H1 (cell line): Measurements from ENCODE around the gene PSMD3. TPM values are rescaled to one million over a fixed set of nuclear protein-coding genes. Genes with fewer than 3 reads are reported as not detected.

Source experiments
- CTCF ChIA-PET: fragments of 300-600 bp; sonication (Branson Sonifier 250); formaldehyde crosslinking; loops from one replicate; lab custom pipeline; 2021; ENCODE audit not compliant: partially characterized antibody; lab: Charles Lee
- POLR2A ChIA-PET: fragments of 300-600 bp; sonication (Branson Sonifier 250); formaldehyde crosslinking; loops from one replicate; lab custom pipeline; 2021; ENCODE audit warnings: inconsistent platforms; ENCODE audit not compliant: partially characterized antibody; lab: Charles Lee
- DNase-seq, 2 experiments: peaks; one replicate each; pipeline versions ENCODE4 v3.0.0 to v3.0.0-alpha.2; 2010 to 2022; ENCODE audit warnings: low spot score in 2 of 2, low read depth in 1 of 2, mixed read lengths in 1 of 2
- FAIRE-seq: peaks from 2 replicates; lab custom pipeline; 2011; peaks lifted over from hg19 to GRCh38; lab: Jason Lieb, UNC
- H2AFZ ChIP-seq: 2 replicates; pipeline ENCODE4 v1.8.1; 2012; ENCODE audit warnings: low read length, inconsistent platforms
- H2AK5ac ChIP-seq: 2 replicates; pipeline ENCODE4 v1.6.1; 2013; ENCODE audit warnings: low read depth, low read length
- H2BK120ac ChIP-seq: replicated peaks from 2 replicates; pipeline ENCODE3; 2013; ENCODE audit warnings: low read depth, low read length, inconsistent platforms
- H2BK12ac ChIP-seq: 2 replicates; pipeline ENCODE4 v1.6.1; 2013; ENCODE audit warnings: low read depth, low read length
- H2BK15ac ChIP-seq: 2 replicates; pipeline ENCODE4 v1.6.1; 2013; ENCODE audit warnings: low read length
- H2BK20ac ChIP-seq: 2 replicates; pipeline ENCODE4 v1.6.1; 2013; ENCODE audit warnings: low read length
- H2BK5ac ChIP-seq: 2 replicates; pipeline ENCODE4 v1.6.1; 2013; ENCODE audit warnings: low read depth, low read length
- H3K14ac ChIP-seq: 2 replicates; pipeline ENCODE4 v1.6.1; 2013; ENCODE audit warnings: inconsistent platforms; ENCODE audit not compliant: insufficient read length
- H3K18ac ChIP-seq: 2 replicates; pipeline ENCODE4 v1.6.1; 2013; ENCODE audit warnings: low read length; ENCODE audit errors: extremely low read depth
- H3K23ac ChIP-seq: 2 replicates; pipeline ENCODE4 v1.6.1; 2013; ENCODE audit warnings: inconsistent platforms; ENCODE audit not compliant: insufficient read length
- H3K23me2 ChIP-seq: 2 replicates; pipeline ENCODE4 v1.6.1; 2013; ENCODE audit warnings: low read depth, low read length
- H3K27ac ChIP-seq: 2 replicates; pipeline ENCODE4 v1.6.1; 2011; ENCODE audit warnings: low read depth, low read length, inconsistent platforms
- H3K27me3 ChIP-seq, 4 experiments: replicated peaks in 1 of 4; 1 replicate in 1 of 4; 2 replicates in 3 of 4; pipeline versions ENCODE4 v1.6.1 to v1.8.1; 2011 to 2013; ENCODE audit warnings: low read length in 3 of 4, mild to moderate bottlenecking in 3 of 4, inconsistent platforms in 2 of 4, mixed read lengths in 2 of 4, moderate library complexity in 1 of 4; ENCODE audit not compliant: control insufficient read depth in 3 of 4, insufficient read depth in 3 of 4; ENCODE audit errors: extremely low read depth in 1 of 4
- H3K36me3 ChIP-seq, 4 experiments: 2 replicates each; pipeline versions ENCODE4 v1.6.1 to v1.8.1; 2011 to 2013; ENCODE audit warnings: mild to moderate bottlenecking in 4 of 4, low read length in 3 of 4, moderate library complexity in 2 of 4, control low read depth in 1 of 4, inconsistent platforms in 1 of 4; ENCODE audit not compliant: insufficient read depth in 4 of 4, control insufficient read depth in 2 of 4
- H3K4ac ChIP-seq: replicated peaks from 2 replicates; pipeline ENCODE3; 2013; ENCODE audit warnings: low read length, low read depth, mixed read lengths, inconsistent platforms; ENCODE audit not compliant: insufficient read length
- H3K4me1 ChIP-seq, 4 experiments: replicated peaks in 1 of 4; 1 replicate in 1 of 4; 2 replicates in 3 of 4; pipeline versions ENCODE4 v1.6.1 to v1.8.1; 2011 to 2013; ENCODE audit warnings: low read length in 3 of 4, inconsistent platforms in 2 of 4, mixed read lengths in 1 of 4; ENCODE audit not compliant: insufficient read depth in 4 of 4, control insufficient read depth in 3 of 4
- H3K4me2 ChIP-seq, 2 experiments: 2 replicates each; pipeline versions ENCODE4 v1.6.1 to v1.8.1; 2011 to 2013; ENCODE audit warnings: low read depth in 2 of 2, low read length in 2 of 2, control low read depth in 1 of 2, inconsistent platforms in 1 of 2, mild to moderate bottlenecking in 1 of 2; ENCODE audit not compliant: insufficient read depth in 1 of 2
- H3K4me3 ChIP-seq, 4 experiments: fragments of 200-600, 300-600 bp in 1 of 4; sonication (generic), shearing (Covaris generic), sonication (Bioruptor Twin) in 1 of 4; 2 replicates each; pipeline versions ENCODE4 v1.5.1 to v1.8.1; 2011 to 2016; ENCODE audit warnings: low read length in 4 of 4, low read depth in 3 of 4, control low read depth in 2 of 4, inconsistent platforms in 2 of 4, mild to moderate bottlenecking in 2 of 4, mixed read lengths in 1 of 4, moderate library complexity in 1 of 4; ENCODE audit not compliant: insufficient read depth in 2 of 4; ENCODE audit errors: extremely low read depth in 1 of 4
- H3K56ac ChIP-seq: replicated peaks from 2 replicates; pipeline ENCODE3; 2013; ENCODE audit warnings: low read depth, mild to moderate bottlenecking, mixed read lengths, low read length, inconsistent platforms; ENCODE audit not compliant: insufficient read length
- H3K79me1 ChIP-seq: 2 replicates; pipeline ENCODE4 v1.6.1; 2013; ENCODE audit warnings: low read depth, low read length, control low read depth
- H3K79me2 ChIP-seq, 2 experiments: 2 replicates each; pipeline versions ENCODE4 v1.6.1 to v1.8.1; 2012 to 2013; ENCODE audit warnings: low read length in 2 of 2, mild to moderate bottlenecking in 2 of 2, inconsistent platforms in 1 of 2; ENCODE audit not compliant: insufficient read depth in 2 of 2, control insufficient read depth in 1 of 2
- H3K9ac ChIP-seq, 4 experiments: replicated peaks in 1 of 4; 1 replicate in 1 of 4; 2 replicates in 3 of 4; pipeline versions ENCODE4 v1.6.1 to v1.8.1; 2011 to 2013; ENCODE audit warnings: low read depth in 3 of 4, low read length in 3 of 4, control low read depth in 2 of 4, mild to moderate bottlenecking in 2 of 4, moderate library complexity in 2 of 4, inconsistent platforms in 1 of 4; ENCODE audit errors: extremely low read depth in 1 of 4
- H3K9me3 ChIP-seq, 2 experiments: 2 replicates each; pipeline versions ENCODE4 v1.6.1 to v1.8.1; 2012 to 2013; ENCODE audit warnings: mild to moderate bottlenecking in 2 of 2, moderate library complexity in 2 of 2, control low read depth in 1 of 2, inconsistent platforms in 1 of 2, low read depth in 1 of 2, low read length in 1 of 2, mixed read lengths in 1 of 2; ENCODE audit not compliant: insufficient read depth in 2 of 2
- H4K20me1 ChIP-seq, 2 experiments: replicated peaks in 1 of 2; 2 replicates each; pipeline versions ENCODE3 to v1.8.1; 2011 to 2013; ENCODE audit warnings: inconsistent platforms in 2 of 2, low read length in 2 of 2, mild to moderate bottlenecking in 1 of 2; ENCODE audit not compliant: insufficient read depth in 2 of 2, control insufficient read depth in 1 of 2
- H4K5ac ChIP-seq: 2 replicates; pipeline ENCODE4 v1.6.1; 2013; ENCODE audit warnings: low read length, low read depth, mixed read lengths, inconsistent platforms; ENCODE audit not compliant: insufficient read length
- H4K8ac ChIP-seq: 2 replicates; pipeline ENCODE4 v1.8.0; 2013; ENCODE audit warnings: mild to moderate bottlenecking, moderate library complexity, low read length, inconsistent platforms; ENCODE audit not compliant: insufficient read depth; ENCODE audit errors: extremely low read depth
- H4K91ac ChIP-seq: replicated peaks from 2 replicates; pipeline ENCODE3; 2013; ENCODE audit warnings: low read length, mixed read lengths, inconsistent platforms; ENCODE audit not compliant: insufficient read length
- BACH1 ChIP-seq: IDR thresholded peaks from 2 replicates; pipeline ENCODE4 v1.6.1; 2012; ENCODE audit warnings: low read length, improper control_type of control experiment
- EZH2 ChIP-seq: fragments of 200-600 bp; sonication (generic); IDR thresholded peaks from 2 replicates; pipeline ENCODE4 v1.7.1; 2012; ENCODE audit warnings: low read depth, mild to moderate bottlenecking, moderate library complexity, low read length, inconsistent platforms; ENCODE audit not compliant: severe bottlenecking
- HDAC2 ChIP-seq, 2 experiments: fragments of 300-600 bp in 1 of 2; sonication (generic) in 1 of 2; IDR thresholded peaks; 2 replicates each; pipeline ENCODE4 v1.6.1; 2011 to 2012; ENCODE audit warnings: low read depth in 2 of 2, low read length in 2 of 2, mild to moderate bottlenecking in 2 of 2, moderate library complexity in 2 of 2, borderline replicate concordance in 1 of 2, inconsistent platforms in 1 of 2
- HDAC6 ChIP-seq: IDR thresholded peaks from one replicate; pipeline ENCODE4 v1.7.1; 2012; ENCODE audit warnings: low read depth, mild to moderate bottlenecking, inconsistent platforms, low read length, moderate library complexity
- JUND ChIP-seq: IDR thresholded peaks from 2 replicates; pipeline ENCODE4 v1.6.1; 2011; ENCODE audit warnings: mild to moderate bottlenecking, improper control_type of control experiment, low read length
- POU5F1 ChIP-seq: IDR thresholded peaks from 2 replicates; pipeline ENCODE4 v1.6.1; 2011; ENCODE audit warnings: low read depth, mild to moderate bottlenecking, low read length, moderate library complexity
- RXRA ChIP-seq: IDR thresholded peaks from 2 replicates; pipeline ENCODE4 v1.6.1; 2011; ENCODE audit warnings: low read depth, mild to moderate bottlenecking, low read length, moderate library complexity; ENCODE audit not compliant: insufficient read depth
- SIRT6 ChIP-seq: IDR thresholded peaks from one replicate; pipeline ENCODE4 v1.7.1; 2012; ENCODE audit warnings: low read length, inconsistent platforms
- TAF7 ChIP-seq: optimal IDR thresholded peaks from 2 replicates; pipeline ENCODE3; 2011; ENCODE audit warnings: low read depth, mild to moderate bottlenecking, inconsistent platforms, low read length, moderate library complexity, borderline replicate concordance
- TBP ChIP-seq: IDR thresholded peaks from 2 replicates; pipeline ENCODE4 v1.6.1; 2011; ENCODE audit warnings: low read depth, low read length, improper control_type of control experiment
- WGBS, 2 experiments: shearing (Covaris generic) in 1 of 2; methylation state at CpG; one replicate each; pipeline versions ENCODE4 v1.1.6 to v1.1.7; 2013 to 2015; ENCODE audit warnings: low lambda C conversion rate in 2 of 2, mixed read lengths in 2 of 2, inconsistent platforms in 1 of 2, low coverage in 1 of 2, missing lambda C conversion rate in 1 of 2; ENCODE audit not compliant: insufficient replicate concordance in 2 of 2, insufficient coverage in 1 of 2, insufficient read length in 1 of 2; ENCODE audit errors: extremely low coverage in 1 of 2, missing lambda C conversion rate in 1 of 2; 5-methylcytosine and 5-hydroxymethylcytosine counted together
- polyA plus RNA-seq, 7 experiments: library from polyadenylated mRNA; depleted of rRNA in 3 of 7; stranded (reverse) in 5 of 7; unstranded in 2 of 7; fragments of >200 nt in 5 of 7; fragments of 200-250 nt in 2 of 7; gene quantifications; 1 replicate in 5 of 7; 2 replicates in 1 of 7; 4 replicates in 1 of 7; pipeline versions ENCODE4 v1.2.1 to v1.2.3, GENCODE V29; 2011 to 2013; ENCODE audit warnings: missing spikeins in 2 of 7, mixed read lengths in 2 of 7
- total RNA-seq: library from RNA; stranded (reverse); fragmentation: NEBNext Ultra II Directional; extraction: Animal tissue kit (Norgen Biotek cat#: 25700); gene quantifications from 2 replicates; pipeline ENCODE4 v1.2.1, GENCODE V29; 2021

Gene PSMD3
- total and polyA plus RNA-seq, 2 of the 8 experiments (the other 6 are each of a cell fraction or from before 2014, with no cell fraction given), result 151 to 198 TPM

DNA sequence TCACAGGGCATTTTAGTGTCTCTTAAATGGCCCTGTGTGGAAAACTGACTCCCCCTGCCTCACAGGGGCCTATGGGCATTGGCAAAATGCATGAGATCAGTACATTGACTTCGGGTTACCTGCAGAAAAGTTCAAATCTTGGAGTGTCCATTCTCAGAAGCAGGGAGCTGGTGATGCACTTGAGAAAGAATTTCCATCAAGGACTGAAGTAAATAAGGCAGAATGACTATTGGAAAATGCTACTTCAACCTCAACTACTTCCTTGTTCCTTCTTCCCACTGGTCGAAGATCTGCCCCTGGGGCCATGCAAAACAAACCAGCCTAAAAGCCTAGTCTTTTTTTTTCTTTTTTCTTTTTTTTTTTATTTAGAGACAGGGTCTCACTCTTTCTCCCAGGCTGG, 31.6 kb upstream of the PSMD3 start:
- H2BK12ac ChIP-seq, result no peak overlapping the region
- 80% methylated on average over 2 of the region's 2 CpGs; no CpG with 5 or more reads in 1 of the 2 experiments for WGBS, 2 experiments
- H3K79me2 ChIP-seq, result no peaks in the 10 kb centered on the region
- H4K5ac ChIP-seq, result no peak overlapping the region
- H3K14ac ChIP-seq, result no peak overlapping the region
- H3K4me2 ChIP-seq, result no peak overlapping the region
- no peaks in the 10 kb centered on the region for H3K79me1 ChIP-seq
- H3K27ac ChIP-seq, result no peak overlapping the region
- no peak overlapping the region for H3K56ac ChIP-seq
- no peak overlapping the region for H3K23ac ChIP-seq
- no peak overlapping the region for H4K8ac ChIP-seq
- H2AK5ac ChIP-seq, result no peak overlapping the region
- peaks cover 2% of the 10 kb centered on the region; the same call in 1 of the 2 replicates for H3K23me2 ChIP-seq
- H3K4me1 ChIP-seq, result peaks cover 0 to 16% (median 9%) of the 10 kb centered on the region in 4 experiments; a peak in 6 of 7 replicates
- POLR2A ChIA-PET, result no interaction called here
- no peak overlapping the region for H3K9ac ChIP-seq
- no peak overlapping the region for H2BK120ac ChIP-seq
- no peak overlapping the region for H3K4ac ChIP-seq
- no peaks in the 10 kb centered on the region for H4K20me1 ChIP-seq
- DNase-seq (no peak), FAIRE-seq (no peak)
- H2AFZ ChIP-seq, result no peak overlapping the region
- H4K91ac ChIP-seq, result no peak overlapping the region
- no peak overlapping the region for H2BK5ac ChIP-seq
- no peak overlapping the region for H3K4me3 ChIP-seq
- no peak overlapping the region for H2BK20ac ChIP-seq
- H3K9me3 ChIP-seq, result no peaks in the 10 kb centered on the region
- TF ChIP-seq HDAC2 (IDR thresholded peaks at IDR 0.05; ENCODE audit: borderline replicate concordance in 1 of 2, low read depth in 2 of 2, low read length in 2 of 2), result no peak
- no peak for TF ChIP-seq EZH2
- TF ChIP-seq POU5F1, result no peak
- TF ChIP-seq SIRT6, result no peak
- no peak for TF ChIP-seq HDAC6
- no peak for TF ChIP-seq BACH1
- TF ChIP-seq RXRA, result no peak
- no peak for TF ChIP-seq TBP
- TF ChIP-seq JUND, result no peak
- no peak for TF ChIP-seq TAF7
- peaks cover 0 to 5% (median 2%) of the 10 kb centered on the region in 4 experiments; a peak in 3 of 7 replicates for H3K27me3 ChIP-seq
- no peak overlapping the region for H3K18ac ChIP-seq
- no peaks in the 10 kb centered on the region for H3K36me3 ChIP-seq
- CTCF ChIA-PET, result interaction anchor here (0.6 to 1.7 kb wide), 2 partner anchors 9 to 324 kb away, joined by 5 read pairs; no protein-coding TSS in a partner anchor
- no peak overlapping the region for H2BK15ac ChIP-seq
